Adrenal gland (tissue), 12 donors: ENCODE measurements around the gene POLR1H. TPM values are rescaled to one million over a fixed set of nuclear protein-coding genes. Genes with fewer than 3 reads are reported as not detected.

Source experiments
- DNase-seq, 7 donors: peaks; one replicate each; pipeline ENCODE4 v3.0.0-alpha.2; 2019 to 2020
- H3K27ac ChIP-seq, 5 donors: fragments of 200-600 bp; sonication (generic) in 4 of 5; 1 replicate in 3 of 5; 2 replicates in 2 of 5; pipeline versions ENCODE4 v1.5.1 to v1.8.0; 2016 to 2020; ENCODE audit warnings: mild to moderate bottlenecking in 1 of 5
- H3K27me3 ChIP-seq: fragments of 200-600 bp; 2 replicates; pipeline ENCODE4 v1.8.0; 2021
- H3K36me3 ChIP-seq, 2 donors: fragments of 200-600 bp; replicated peaks in 1 of 2; 1 replicate in 1 of 2; 2 replicates in 1 of 2; pipeline versions ENCODE4 v1.5.1 to v1.8.0; 2018 to 2022
- H3K4me1 ChIP-seq, 2 donors: fragments of 200-600 bp; replicated peaks in 1 of 2; 1 replicate in 1 of 2; 2 replicates in 1 of 2; pipeline versions ENCODE4 v1.5.1 to v1.8.0; 2018 to 2021
- H3K4me3 ChIP-seq, 4 donors: fragments of 200-600 bp; sonication (generic) in 3 of 4; one replicate each; pipeline ENCODE4 v1.5.1; 2016 to 2018
- H3K9me3 ChIP-seq, 3 donors: fragments of 200-600 bp; sonication (generic) in 1 of 3; replicated peaks in 1 of 3; 1 replicate in 2 of 3; 2 replicates in 1 of 3; pipeline versions ENCODE4 v1.5.1 to v1.8.0; 2016 to 2021
- CTCF ChIP-seq, 6 experiments: fragments of 450-650 bp in 4 of 6; fragments of 200-600 bp in 2 of 6; sonication (generic) in 1 of 6; IDR thresholded peaks; 1 replicate in 5 of 6; 2 replicates in 1 of 6; pipeline versions ENCODE4 v1.5.1 to v1.8.0; 2016 to 2021; ENCODE audit warnings: antibody characterized with exemption in 6 of 6, mild to moderate bottlenecking in 2 of 6, moderate library complexity in 1 of 6
- POLR2A ChIP-seq, 2 donors: fragments of 450-650 bp; IDR thresholded peaks; one replicate each; pipeline ENCODE4 v1.6.1; 2017; ENCODE audit warnings: antibody characterized with exemption in 2 of 2, mild to moderate bottlenecking in 2 of 2, moderate library complexity in 1 of 2
- WGBS, 4 donors: extraction: QIAGEN DNeasy Blood & Tissue Kit in 2 of 4; methylation state at CpG; one replicate each; pipeline versions ENCODE4 v1.1.5 to v1.1.7; 2013 to 2017; 5-methylcytosine and 5-hydroxymethylcytosine counted together
- intact Hi-C, 2 donors: fragments of 100-400 bp; cut with DNase I; formaldehyde crosslinking; loops; one replicate each; pipeline versions ENCODE4 v1.14.1 to v1.15.0; 2022 to 2023
- polyA plus RNA-seq, 3 donors: library from polyadenylated mRNA; stranded (reverse); fragments of 200-250 nt in 2 of 3; fragments of 350-450 nt in 1 of 3; fragmentation: Illumina TruSeq in 1 of 3; extraction: RNeasy Lipid Tissue Mini Kit (QIAGEN cat#74804) in 1 of 3; gene quantifications; one replicate each; pipeline ENCODE4 v1.2.3, GENCODE V29; 2013 to 2014
- total RNA-seq, 9 donors: library from RNA; depleted of rRNA in 4 of 9; stranded (reverse); fragments of >200 nt in 4 of 9; fragments of 120-200 nt in 1 of 9; fragmentation: NEBNext Ultra II Directional in 1 of 9; extraction: Animal tissue kit (Norgen Biotek cat#: 25700) in 1 of 9; gene quantifications; one replicate each; pipeline versions ENCODE4 v1.1.0 to v1.2.4, GENCODE V29; 2013 to 2023
- donor health status: healthy with polysubstance abuse.
- donor health status: Bipolar disorder and iron deficiency.
- donor health status: DM: yes; HTN: yes; CAD: no.
- donor health status: DM: no; HTN: no; CAD: no.
- donor health status: DM: no; HTN: no; CAD: no.
- donor health status: DM: yes; HTN: yes; CAD: no.

Gene POLR1H
- total and polyA plus RNA-seq, 12 donors = 6.8 to 75.1 (median 32.4) TPM

DNA sequence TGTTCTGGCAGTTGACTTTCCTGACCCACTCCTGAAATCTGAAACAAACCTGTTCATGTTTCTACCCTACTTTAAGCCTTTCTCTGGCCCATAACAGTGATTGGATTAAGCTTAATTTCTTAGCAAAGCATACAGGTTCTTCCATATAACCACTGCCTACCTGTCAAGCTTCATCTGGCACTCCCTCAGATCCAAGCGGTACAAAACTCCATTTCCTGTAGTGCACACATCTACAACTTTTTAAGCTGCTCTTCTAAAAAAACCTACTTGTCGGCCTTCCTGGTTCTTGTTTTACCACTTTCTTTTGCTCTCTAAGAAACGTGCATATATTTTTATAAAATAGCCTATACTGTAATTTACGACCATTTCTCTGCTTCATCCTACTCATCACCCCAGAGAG lies 5.0 kb downstream of the POLR1H start:
- DNase-seq = no peak
- Histone ChIP-seq H3K27me3 (no peaks in the 10 kb centered on the region), H3K27ac (peak overlapping the region in 4 of 5 donors; percentile 50 to 96 (median 85)), H3K4me1 (peaks cover 11 to 45% of the 10 kb centered on the region in 2 donors), H3K9me3 (no peaks in the 10 kb centered on the region), H3K4me3 (peak overlapping the region in 2 of 4 donors; percentile 24 to 78), H3K36me3 (peaks cover 0 to 15% of the 10 kb centered on the region in 2 donors)
- TF ChIP-seq POLR2A (IDR thresholded peaks at IDR 0.05) (no peak), CTCF (IDR thresholded peaks at IDR 0.05) (no peak)
- intact Hi-C loops = no loop called here
- 16 to 20% (median 16%) methylated on average over 4 of the region's 4 CpGs for WGBS, 4 donors

DNA sequence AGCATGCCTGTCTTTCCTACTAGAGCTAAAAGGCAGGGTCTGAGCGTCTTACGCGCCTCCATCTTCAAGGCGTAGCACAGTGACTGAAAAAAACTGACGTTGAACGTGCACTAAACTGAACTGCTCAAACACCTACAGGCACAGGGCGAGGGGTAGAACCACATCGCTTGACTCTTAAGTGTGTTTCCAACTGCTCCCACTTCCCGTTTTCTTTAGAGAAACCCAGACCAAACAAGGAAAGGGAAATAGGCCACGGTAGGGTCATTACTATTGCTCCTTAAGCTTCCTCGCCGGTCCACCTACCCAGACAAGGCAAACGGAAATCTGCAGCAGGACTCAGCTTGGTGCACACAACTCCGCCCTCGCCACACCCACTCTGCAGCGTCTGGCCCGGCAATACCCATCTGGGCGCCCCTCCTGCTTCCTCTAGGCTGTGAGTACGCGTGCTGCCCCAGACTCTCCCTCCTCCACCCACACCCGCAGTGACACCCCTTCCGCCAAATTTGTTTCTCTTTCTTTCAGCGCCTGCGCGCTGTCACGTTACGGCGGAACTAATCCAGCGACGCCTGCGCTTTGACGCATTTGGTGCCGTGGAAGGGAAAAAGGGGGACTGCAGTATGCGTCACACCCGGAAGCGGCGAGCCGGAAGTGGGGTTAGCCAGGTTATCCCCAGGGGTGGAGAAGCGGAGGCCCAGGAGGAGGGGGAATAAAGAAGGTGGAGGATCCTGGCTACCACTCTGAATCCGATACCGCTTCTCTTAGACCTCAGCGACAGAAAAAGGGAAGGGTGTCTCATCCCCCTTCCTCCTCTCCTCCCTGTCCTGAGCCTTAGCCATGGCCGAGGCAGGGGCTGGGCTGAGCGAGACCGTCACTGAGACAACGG lies 5.8 kb downstream of the POLR1H start, which contains the start of gene PPP1R11:
Gene PPP1R11 (plus strand): TSS at position 622 of the 883 bp plus-strand sequence. CDS start 213 bp downstream, at position 835.
- WGBS, 4 donors = 1% methylated on average over 41 to 46 of the region's 46 CpGs
- H3K36me3 ChIP-seq = peaks cover 0 to 15% of the 10 kb centered on the region in 2 donors
- H3K4me3 ChIP-seq = peak within 1 kb of the TSS in 2 of 4 donors; percentile 78 to 87
- TF ChIP-seq CTCF (IDR thresholded peaks at IDR 0.05) (peak in 1 of 6 experiments; percentile 4), POLR2A (IDR thresholded peaks at IDR 0.05) (peak; percentile 80 to 95)
- DNase-seq = peak; percentile 97 to 99 (median 99)
- intact Hi-C loops = no loop called here
- H3K27ac ChIP-seq = peak within 1 kb of the TSS in 4 of 5 donors; percentile 68 to 96 (median 85)
- H3K9me3 ChIP-seq = no peaks in the 10 kb centered on the region
- peaks cover 11 to 52% of the 10 kb centered on the region in 2 donors for H3K4me1 ChIP-seq
- H3K27me3 ChIP-seq = no peaks in the 10 kb centered on the region

DNA sequence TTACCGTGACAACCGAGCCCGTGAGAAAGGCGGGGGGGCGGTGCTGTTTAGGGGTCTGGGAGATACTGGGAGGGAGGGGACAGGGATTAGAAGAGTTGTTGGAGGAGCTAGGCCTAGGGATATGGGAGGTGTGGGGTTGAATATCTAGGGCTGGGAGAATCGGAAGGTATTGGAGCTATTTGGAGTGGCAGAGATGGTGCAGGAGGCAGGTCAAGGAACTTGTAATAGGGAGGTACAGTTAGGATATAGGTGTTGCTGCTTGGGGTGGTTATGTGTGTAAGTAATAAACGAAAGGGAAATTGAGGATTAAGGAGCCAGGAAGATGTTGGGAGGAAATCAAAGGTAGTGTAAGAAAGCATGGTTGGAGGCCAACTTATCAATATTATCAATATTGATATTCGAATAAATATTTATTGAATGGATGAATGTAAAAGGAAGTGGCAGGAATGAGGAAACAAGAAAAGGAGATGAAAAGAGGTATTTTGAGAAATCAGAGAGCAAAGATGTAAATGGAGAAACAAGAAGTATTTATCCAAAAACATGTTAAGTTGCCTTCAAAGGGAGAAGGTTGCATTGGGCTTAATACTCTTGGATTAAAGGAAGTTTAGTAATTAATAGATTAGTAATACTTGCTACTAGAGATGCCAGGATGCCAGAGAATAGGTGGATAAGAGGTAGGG lies 6.5 kb downstream of the POLR1H start:
- DNase-seq = no peak
- intact Hi-C loops = no loop called here

More for the DNA sequence above, 6.5 kb downstream of the POLR1H start:
- Histone ChIP-seq H3K27me3 (no peaks in the 10 kb centered on the region), H3K27ac (peak overlapping the region in 4 of 5 donors; percentile 68 to 96 (median 85)), H3K9me3 (no peaks in the 10 kb centered on the region), H3K36me3 (peaks cover 0 to 15% of the 10 kb centered on the region in 2 donors), H3K4me3 (peak overlapping the region in 2 of 4 donors; percentile 78 to 87), H3K4me1 (peaks cover 11 to 44% of the 10 kb centered on the region in 2 donors)
- TF ChIP-seq POLR2A (IDR thresholded peaks at IDR 0.05) = no peak
- no peak for TF ChIP-seq CTCF (IDR thresholded peaks at IDR 0.05)
- 10 to 14% (median 12%) methylated on average over 8 of the region's 8 CpGs for WGBS, 4 donors
